Right atrium auricular region (tissue), 2 donors: Measurements from ENCODE around the gene P4HB. TPM values are rescaled to one million over a fixed set of nuclear protein-coding genes. Genes with fewer than 3 reads are reported as not detected.

Experiments
- DNase-seq: peaks from one replicate; pipeline ENCODE4 v3.0.0-alpha.2; 2019; ENCODE audit warnings: low spot score
- H3K27ac ChIP-seq, 2 donors: fragments of 200-600 bp; sonication (generic); 1 replicate in 1 of 2; 2 replicates in 1 of 2; pipeline ENCODE4 v1.5.1; 2016 to 2019
- H3K27me3 ChIP-seq, 2 donors: fragments of 200-600 bp; sonication (generic); one replicate each; pipeline versions ENCODE4 v1.5.1 to v1.6.0; 2017 to 2019
- H3K36me3 ChIP-seq: fragments of 200-600 bp; sonication (generic); one replicate; pipeline ENCODE4 v1.5.1; 2016
- H3K4me1 ChIP-seq, 2 donors: fragments of 200-600 bp; sonication (generic); one replicate each; pipeline versions ENCODE4 v1.5.1 to v1.6.0; 2017 to 2019
- H3K4me3 ChIP-seq, 2 donors: fragments of 200-600 bp; sonication (generic); 1 replicate in 1 of 2; 2 replicates in 1 of 2; pipeline ENCODE4 v1.5.1; 2017 to 2019; ENCODE audit warnings: mild to moderate bottlenecking in 1 of 2, moderate library complexity in 1 of 2
- H3K9me3 ChIP-seq, 2 donors: fragments of 200-600 bp; sonication (generic); one replicate each; pipeline ENCODE4 v1.5.1; 2019
- total RNA-seq, 2 donors: library from RNA; depleted of rRNA; stranded (reverse); fragments of >200 nt; gene quantifications; one replicate each; pipeline ENCODE4 v1.1.0, GENCODE V29; 2016
- TF ChIP-seq, protein P1 (sequence below), 2 donors: fragments of 200-600 bp; sonication (generic); IDR thresholded peaks; one replicate each; pipeline ENCODE4 v1.5.1; 2019; ENCODE audit warnings: antibody characterized with exemption in 2 of 2

The P4HB gene
- total RNA-seq, 2 donors from 2014 or later, result 321 to 426 TPM

- no peak overlapping the region for H3K27ac ChIP-seq
Observed at GRCh38 chr17:81902653-81903414, 42.5 kb upstream of the P4HB start.

DNA sequence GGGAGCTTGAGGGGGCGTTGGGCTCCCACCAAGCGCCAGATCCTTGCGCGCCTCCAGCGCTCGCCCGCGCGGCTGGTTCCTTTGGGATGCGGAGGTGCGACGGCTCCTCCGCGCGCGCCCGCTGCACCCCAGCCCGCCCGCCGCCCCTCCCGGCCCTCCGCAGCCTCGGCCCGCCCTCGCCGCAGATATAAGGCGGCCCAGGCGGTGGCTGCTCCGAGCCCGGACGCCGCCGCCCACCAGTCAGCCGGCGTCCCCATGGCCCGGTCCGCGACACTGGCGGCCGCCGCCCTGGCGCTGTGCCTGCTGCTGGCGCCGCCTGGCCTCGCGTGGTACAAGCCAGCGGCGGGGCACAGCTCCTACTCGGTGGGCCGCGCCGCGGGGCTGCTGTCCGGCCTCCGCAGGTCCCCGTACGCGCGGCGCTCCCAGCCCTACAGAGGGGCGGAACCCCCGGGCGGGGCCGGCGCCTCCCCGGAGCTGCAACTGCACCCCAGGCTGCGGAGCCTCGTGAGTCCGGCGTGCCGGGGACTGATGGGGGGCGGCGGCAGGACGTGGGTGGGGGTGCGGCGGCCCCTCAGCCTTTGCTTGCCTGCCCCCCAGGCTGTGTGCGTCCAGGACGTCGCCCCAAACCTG lies 41.8 kb upstream of the P4HB start, which contains the start of gene NPB:
Gene NPB (plus strand): TSS at position 216 of the 630 bp plus-strand sequence. CDS start 40 bp downstream, at position 256.
- peak within 1 kb of the TSS; percentile 24 to 46 for H3K4me3 ChIP-seq
- H3K36me3 ChIP-seq, result peaks cover 32% of the 10 kb centered on the region
- H3K27ac ChIP-seq, result no peak within 1 kb of the TSS
- peaks cover 0 to 12% of the 10 kb centered on the region in 2 donors for H3K4me1 ChIP-seq
- H3K9me3 ChIP-seq, result no peaks in the 10 kb centered on the region
- no peaks in the 10 kb centered on the region for H3K27me3 ChIP-seq
- no peak for DNase-seq
- TF ChIP-seq, protein P1, sequence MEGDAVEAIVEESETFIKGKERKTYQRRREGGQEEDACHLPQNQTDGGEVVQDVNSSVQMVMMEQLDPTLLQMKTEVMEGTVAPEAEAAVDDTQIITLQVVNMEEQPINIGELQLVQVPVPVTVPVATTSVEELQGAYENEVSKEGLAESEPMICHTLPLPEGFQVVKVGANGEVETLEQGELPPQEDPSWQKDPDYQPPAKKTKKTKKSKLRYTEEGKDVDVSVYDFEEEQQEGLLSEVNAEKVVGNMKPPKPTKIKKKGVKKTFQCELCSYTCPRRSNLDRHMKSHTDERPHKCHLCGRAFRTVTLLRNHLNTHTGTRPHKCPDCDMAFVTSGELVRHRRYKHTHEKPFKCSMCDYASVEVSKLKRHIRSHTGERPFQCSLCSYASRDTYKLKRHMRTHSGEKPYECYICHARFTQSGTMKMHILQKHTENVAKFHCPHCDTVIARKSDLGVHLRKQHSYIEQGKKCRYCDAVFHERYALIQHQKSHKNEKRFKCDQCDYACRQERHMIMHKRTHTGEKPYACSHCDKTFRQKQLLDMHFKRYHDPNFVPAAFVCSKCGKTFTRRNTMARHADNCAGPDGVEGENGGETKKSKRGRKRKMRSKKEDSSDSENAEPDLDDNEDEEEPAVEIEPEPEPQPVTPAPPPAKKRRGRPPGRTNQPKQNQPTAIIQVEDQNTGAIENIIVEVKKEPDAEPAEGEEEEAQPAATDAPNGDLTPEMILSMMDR (IDR thresholded peaks at IDR 0.05), result no peak

More at GRCh38 chr17:81902653-81903414, 42.5 kb upstream of the P4HB start:
- DNase-seq, result no peak
- Histone ChIP-seq H3K4me1 (peaks cover 0 to 12% of the 10 kb centered on the region in 2 donors), H3K27me3 (no peaks in the 10 kb centered on the region), H3K4me3 (peak overlapping the region in 1 of 2 donors; percentile 46), H3K36me3 (peaks cover 25% of the 10 kb centered on the region), H3K9me3 (no peaks in the 10 kb centered on the region)
- TF ChIP-seq, protein P1 (IDR thresholded peaks at IDR 0.05), result no peak

- Histone ChIP-seq H3K9me3 (no peaks in the 10 kb centered on the region), H3K4me1 (peaks cover 0 to 12% of the 10 kb centered on the region in 2 donors), H3K27ac (no peak overlapping the region), H3K36me3 (peaks cover 39% of the 10 kb centered on the region), H3K4me3 (peak overlapping the region in 1 of 2 donors; percentile 46), H3K27me3 (no peaks in the 10 kb centered on the region)
- TF ChIP-seq, protein P1 (IDR thresholded peaks at IDR 0.05), result no peak
- no peak for DNase-seq
Observed at GRCh38 chr17:81901167-81902022, 41.1 kb upstream of the P4HB start.

- no peaks in the 10 kb centered on the region for H3K9me3 ChIP-seq
- no peak overlapping the region for H3K27ac ChIP-seq
- H3K27me3 ChIP-seq, result no peaks in the 10 kb centered on the region
- TF ChIP-seq, protein P1 (IDR thresholded peaks at IDR 0.05), result no peak
- peaks cover 49% of the 10 kb centered on the region for H3K36me3 ChIP-seq
- H3K4me1 ChIP-seq, result peaks cover 0 to 12% of the 10 kb centered on the region in 2 donors
- H3K4me3 ChIP-seq, result no peak overlapping the region
- DNase-seq, result no peak
Observed at GRCh38 chr17:81900181-81900820, 40.0 kb upstream of the P4HB start.

DNA sequence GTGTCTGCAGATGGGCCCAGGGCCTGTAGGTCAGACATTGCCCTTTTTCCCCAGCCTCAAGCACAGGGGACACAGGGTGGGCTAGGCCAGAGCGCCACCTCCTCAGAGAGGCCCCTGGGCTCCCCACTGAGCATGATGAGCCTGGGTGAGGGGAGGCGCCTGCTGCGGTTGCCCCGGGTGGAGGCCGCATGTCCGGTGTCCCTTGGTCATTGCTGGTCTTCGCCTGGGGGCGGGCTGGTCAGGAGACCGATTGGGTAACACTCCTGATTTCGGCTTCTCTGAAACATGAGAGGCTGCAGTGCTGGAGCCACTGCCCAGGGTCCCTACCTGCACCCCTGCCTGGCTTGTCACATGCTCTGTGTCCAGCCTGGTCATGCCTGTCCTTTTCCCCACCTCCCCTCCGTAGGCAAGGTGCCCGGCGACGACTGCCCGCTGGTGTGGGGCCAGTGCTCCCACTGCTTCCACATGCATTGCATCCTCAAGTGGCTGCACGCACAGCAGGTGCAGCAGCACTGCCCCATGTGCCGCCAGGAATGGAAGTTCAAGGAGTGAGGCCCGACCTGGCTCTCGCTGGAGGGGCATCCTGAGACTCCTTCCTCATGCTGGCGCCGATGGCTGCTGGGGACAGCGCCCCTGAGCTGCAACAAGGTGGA lies 39.3 kb upstream of the P4HB start:
- DNase-seq, result no peak
- peaks cover 51% of the 10 kb centered on the region for H3K36me3 ChIP-seq

More for the DNA sequence above, 39.3 kb upstream of the P4HB start:
- TF ChIP-seq, protein P1 (IDR thresholded peaks at IDR 0.05), result no peak
- H3K27me3 ChIP-seq, result no peaks in the 10 kb centered on the region
- no peaks in the 10 kb centered on the region for H3K9me3 ChIP-seq
- H3K4me3 ChIP-seq, result no peak overlapping the region
- H3K4me1 ChIP-seq, result peaks cover 0 to 12% of the 10 kb centered on the region in 2 donors
- no peak overlapping the region for H3K27ac ChIP-seq
